ENCODE results near the gene ZNF778.

ZNF778 gene

DNA sequence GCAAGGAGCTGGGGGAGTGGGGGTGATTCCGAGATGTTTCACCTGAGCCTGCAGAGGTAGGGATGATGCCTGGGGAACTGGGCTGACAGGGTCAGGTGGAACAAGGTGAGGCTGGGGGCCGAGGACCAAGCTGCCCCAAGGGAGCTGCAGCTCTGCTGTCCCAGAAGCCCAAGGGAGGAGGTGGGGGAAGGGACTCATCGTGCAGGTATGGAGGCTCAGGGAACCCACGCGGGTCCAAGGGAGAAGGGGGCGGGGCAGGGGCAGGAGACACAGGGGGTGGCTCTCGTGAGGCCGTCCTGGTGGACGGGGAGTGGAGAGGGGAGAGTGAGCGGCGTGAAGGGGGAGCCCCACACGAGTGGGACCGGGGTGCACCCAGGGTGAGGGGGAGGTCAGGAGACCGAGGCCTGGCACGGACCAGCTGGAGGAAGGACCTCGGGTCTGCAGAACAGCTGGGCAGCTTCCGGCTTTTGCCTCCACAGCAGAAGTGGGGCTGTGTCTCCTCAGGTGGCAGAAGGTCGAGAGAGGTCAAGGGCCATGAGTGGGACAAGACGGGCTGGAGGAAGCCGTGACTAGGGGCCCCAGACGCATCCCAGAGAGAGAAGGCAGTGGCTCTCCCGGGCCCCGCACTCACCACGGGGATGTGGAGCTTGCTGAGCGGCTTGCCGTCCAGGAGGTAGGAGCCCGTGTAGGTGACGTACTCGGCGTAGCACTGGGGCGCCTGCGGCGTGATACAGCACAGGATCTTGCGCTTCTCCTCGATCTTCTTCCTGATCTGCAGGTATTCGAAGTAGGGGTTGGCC is 61.1 kb downstream of the ZNF778 start:
- no peak for DNase-seq

DNA sequence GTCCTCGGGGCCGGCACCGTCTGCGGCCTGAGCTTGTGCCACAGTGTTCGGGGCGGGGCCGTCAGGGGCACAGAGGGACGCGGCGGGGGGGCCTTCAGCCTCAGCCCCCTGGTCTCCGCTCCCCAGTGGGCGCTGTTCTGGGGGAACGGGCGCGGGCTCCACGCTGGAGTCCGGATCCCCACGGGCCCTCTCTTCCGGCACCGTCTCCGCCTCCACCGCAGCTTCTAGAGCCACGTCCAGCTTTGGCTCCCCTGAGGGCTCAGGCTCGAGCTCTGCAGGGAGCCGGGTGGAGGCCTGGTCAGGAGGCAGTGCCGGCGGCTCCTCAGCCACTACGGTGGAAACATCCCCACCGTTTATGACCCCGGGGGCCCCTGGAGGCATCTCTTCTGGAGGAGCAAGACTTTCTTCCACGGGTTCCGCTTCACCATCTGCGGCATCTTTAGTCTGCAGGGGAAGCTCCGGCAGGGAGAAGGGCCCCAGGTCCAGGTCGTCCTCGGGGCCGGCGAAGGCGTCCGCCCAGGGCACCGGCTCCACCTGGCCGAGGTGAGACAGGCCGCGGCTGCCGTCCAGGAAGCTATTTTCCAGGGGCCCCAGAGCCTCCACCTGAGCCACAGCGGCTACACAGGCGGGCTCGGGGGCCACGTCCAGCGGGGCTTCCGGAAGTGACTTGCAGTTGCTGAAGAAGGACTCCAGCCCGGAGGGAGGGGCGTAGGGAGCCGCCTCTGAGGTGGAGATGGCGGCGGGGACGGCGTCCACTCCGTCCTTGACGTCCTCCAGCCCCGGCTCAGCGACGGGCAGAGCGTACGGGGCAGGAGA is 62.4 kb downstream of the ZNF778 start:
- no peak for DNase-seq

DNA sequence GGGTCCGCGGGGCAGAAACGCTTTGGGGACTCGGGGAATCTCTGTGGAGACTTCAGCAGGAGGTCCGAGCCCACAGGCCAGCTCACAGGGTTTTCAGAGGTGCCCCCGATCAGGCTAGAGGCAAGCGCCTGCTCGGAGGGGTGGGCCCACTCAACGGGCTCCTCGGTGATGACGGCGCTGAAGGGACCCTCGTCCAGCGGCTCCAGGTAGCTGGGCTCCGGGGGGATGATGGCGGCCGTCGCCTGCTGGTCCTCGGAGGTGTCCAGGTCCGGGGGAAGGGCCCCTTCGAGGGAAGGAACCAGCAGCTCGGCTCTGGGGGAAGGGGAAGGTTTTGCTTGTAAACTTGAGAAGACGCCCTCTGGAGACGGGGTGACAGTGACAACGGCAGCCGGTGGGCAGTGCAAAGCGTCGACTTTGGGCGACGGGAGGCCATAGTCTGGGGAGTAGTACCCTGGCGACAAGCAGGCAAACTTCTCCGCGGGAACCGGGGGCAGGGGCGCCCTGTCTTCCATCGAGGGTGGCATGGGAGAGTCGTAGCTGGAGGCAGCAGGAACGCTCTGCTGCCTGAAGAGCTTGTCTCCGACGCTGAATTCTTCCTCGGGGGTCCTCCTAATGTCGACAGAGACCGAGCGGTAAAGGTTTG is 63.2 kb downstream of the ZNF778 start:
- no peak for DNase-seq

DNA sequence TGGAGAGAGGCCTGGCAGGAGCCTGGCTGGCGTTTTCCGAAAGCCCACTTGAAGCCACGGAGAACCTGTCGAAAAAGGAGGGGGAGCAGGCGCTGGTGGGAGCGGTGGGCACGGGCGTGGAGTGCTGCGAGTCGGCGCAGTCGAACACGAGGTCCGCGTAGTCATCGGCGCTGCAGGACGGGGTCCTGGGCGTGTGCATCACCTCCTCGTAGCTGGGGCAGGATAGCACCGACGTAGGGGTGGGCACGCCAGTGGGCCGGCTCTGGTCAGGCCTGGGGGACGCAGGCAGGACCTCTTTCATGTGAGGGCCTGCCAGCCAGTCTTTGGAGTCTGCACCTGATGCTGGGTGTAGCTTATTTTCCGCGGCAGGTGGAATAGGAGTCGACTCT is 63.7 kb downstream of the ZNF778 start:
- DNase-seq: no peak

DNA sequence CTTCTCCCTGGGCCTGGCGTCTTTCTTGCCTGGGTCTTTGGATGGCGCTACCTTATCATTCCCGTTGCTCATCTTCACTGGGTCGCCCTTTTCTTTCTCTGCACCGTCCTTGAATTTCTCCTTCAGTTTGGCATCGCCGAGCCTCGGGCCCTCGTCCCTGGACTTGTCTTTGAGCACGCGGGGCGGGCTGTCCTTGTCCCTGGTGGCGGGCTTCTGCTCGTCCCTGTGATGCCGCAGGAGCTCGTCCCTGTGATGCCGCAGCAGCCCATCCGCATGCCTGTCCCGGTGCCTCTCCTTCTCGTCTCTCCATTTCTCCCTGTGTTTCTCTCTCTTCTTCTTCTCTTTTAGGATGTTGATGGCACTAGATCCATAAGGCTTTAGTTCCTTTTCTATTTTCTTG is 64.3 kb downstream of the ZNF778 start:
- no peak for DNase-seq

DNA sequence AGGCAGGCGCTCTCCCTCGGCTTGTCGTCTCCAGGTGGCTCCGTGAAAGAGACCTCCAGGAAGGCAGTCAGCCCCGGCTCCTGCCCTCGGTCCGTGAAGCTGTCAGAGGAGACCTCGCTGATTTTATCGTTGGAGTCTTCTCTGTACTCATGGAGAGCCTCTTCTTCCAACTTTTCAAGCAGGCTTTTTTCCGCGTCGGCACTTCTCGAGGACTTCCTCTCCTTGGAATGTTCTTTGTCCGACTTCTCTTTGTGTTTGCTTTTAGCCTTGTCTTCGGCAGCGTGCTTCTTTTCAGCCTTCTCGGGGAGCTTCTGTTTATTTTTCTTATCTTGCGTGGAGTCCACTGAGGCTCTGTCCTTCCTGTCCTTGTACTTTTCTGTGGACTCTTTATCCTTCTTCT is 65.0 kb downstream of the ZNF778 start:
- no peak for DNase-seq

DNA sequence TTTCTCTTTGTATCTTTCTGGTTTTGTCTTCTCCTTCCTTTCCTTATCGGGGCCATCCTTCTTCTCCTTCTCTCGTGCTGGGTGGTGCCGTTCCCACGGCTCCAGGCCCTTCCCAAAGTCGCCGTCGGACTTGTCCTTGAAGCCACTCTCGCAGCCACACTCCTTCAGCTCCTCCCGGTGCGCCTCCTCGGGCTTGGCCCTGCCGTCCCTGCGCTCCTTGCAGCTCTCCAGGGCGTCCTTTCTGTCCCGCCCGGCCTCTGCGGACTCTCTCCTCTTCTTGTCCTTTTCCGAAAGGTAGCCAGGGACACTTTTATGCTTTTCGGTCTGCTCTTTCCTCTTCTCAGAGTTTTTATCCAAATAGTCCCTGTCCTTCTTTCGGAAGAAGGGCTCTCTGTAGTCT is 65.9 kb downstream of the ZNF778 start:
- no peak for DNase-seq

DNA sequence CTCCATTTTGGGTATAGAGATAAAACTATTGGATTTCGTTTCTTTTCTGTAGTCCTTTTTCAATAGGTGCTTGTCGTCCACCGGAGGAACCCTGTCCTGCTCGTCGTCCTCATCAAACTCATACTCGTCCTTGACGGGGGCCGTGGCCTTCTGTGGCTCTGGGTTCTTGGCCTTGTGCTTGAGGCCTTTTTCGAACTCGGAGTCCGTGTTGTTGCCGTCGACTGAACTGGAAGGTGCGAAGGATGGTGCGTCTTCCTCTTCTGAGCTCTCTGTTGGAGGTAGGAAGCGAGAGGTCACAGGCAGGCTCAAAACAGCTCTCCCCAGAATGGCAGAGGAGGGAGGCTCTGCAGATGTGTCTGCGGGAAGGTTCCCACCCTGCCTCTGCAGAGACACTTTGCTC is 67.9 kb downstream of the ZNF778 start:
- DNase-seq: no peak

DNA sequence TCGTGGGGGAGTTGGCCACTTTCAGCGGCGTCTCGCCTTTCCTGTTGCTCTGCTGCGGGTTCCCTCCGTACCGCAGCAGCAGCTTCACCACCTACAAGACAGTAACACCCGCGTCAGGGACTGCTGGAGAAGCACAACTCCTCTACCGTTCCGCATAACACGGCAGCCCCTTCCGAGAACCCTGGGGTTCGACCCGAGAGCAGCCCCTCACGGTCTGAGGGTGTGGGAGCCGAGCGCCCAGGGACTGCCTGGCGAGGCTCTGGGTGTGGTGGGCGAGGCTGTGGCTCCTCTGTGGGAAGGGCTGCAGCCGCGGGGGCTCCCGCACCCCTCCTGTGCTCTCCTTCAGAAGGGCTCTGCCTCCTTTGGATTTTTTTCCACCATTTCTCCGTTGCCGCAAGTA is 68.6 kb downstream of the ZNF778 start:
- no peak for DNase-seq
